A549 treated with Hydrocortisone at 1 μM for 4 hours (cell line): ENCODE data around the gene RNF168. TPM values are rescaled to one million over a fixed set of nuclear protein-coding genes. Genes with fewer than 3 reads are reported as not detected.

Source experiments
- total RNA-seq: library from RNA; stranded (reverse); fragments of 200-300 nt; extraction: Qiagen RNA extraction; gene quantifications from 5 replicates; pipeline ENCODE4 v1.2.3, GENCODE V29; 2022

RNF168 gene, protein sequence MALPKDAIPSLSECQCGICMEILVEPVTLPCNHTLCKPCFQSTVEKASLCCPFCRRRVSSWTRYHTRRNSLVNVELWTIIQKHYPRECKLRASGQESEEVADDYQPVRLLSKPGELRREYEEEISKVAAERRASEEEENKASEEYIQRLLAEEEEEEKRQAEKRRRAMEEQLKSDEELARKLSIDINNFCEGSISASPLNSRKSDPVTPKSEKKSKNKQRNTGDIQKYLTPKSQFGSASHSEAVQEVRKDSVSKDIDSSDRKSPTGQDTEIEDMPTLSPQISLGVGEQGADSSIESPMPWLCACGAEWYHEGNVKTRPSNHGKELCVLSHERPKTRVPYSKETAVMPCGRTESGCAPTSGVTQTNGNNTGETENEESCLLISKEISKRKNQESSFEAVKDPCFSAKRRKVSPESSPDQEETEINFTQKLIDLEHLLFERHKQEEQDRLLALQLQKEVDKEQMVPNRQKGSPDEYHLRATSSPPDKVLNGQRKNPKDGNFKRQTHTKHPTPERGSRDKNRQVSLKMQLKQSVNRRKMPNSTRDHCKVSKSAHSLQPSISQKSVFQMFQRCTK
- 3.3 to 4.9 TPM (median 3.5 TPM) in 5 replicates for total RNA-seq

DNA sequence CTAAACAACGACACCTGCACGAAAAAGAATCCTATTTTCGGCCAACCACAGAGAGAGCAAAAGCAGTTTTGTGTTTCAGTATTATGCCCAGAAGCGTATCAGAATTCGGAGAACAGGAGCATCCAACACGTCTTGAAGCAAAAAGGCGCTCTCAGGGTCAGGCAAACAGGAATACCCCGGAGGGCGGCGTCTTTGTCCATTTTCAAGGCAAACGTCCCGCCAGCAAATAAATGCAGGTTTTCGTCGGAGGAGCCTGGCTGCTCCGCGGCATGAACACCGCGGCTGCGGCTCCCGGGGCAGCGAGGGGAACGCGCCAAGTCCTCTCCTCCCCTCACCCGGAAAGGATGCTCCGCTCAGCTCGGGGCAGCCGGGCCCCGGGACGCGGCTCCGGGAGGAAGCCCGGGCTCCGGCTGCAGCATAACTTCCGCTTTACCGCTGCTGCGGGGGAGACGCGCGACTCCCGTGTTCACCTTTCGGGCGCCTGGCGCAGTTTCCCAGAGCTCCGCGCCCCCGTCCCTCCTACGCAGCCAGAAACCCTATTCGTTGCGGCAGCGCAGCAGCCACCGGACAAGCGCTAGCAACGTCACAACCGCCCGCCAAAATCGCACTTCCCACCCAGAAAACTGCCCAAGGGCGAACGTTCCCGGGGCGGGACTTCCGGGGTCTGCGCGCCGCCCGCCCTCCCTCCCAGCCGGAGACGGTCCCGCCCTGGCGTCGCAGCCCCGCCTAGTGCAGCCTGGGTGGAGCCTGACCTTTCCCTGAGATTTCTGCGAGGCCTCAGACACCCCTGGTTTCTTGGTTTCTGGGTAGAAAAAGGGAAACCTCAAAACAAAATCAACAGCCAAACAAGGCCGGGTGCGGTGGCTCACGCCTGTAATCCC is at the start of gene RNF168:
RNF168 (minus strand) TSS at position 573 of the 881 bp plus-strand sequence. CDS start 595 bp downstream, outside the sequence.

DNA sequence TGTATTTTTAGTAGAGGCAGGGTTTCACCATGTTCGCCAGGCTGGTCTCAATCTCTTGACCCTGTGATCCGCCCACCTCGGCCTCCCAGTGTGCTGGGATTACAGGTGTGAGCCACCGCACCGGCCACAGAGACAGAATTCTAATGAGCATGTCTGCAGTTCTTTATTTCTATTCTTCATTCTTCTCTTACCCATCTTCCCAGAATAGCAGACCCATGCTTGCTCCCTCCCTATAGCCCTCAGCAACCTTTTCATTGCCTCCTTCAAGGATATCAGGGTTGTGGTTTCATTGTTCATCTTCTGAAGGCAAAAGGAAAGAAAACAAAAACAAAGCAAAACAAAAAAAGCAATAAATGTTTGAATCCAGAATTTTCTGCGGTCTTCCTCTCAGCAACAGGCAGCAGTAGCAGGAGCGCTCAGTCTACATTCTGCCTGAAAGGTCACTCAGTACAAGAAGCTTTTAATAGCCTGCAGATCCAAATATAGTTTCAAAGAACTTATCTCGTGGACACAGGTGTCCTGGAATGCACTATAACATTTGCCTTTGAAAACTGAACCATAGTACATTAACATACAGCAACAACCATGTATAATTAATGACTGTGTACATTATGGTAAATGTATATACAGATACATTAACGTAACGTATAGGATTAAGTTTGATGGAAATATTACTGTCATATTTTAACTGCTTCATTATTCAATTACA is 11.5 kb upstream of the RNF168 start, which contains the start of gene SMCO1:
SMCO1 (minus strand) TSS at position 434 of the 709 bp plus-strand sequence; CDS start at position 297, 137 bp downstream.

DNA sequence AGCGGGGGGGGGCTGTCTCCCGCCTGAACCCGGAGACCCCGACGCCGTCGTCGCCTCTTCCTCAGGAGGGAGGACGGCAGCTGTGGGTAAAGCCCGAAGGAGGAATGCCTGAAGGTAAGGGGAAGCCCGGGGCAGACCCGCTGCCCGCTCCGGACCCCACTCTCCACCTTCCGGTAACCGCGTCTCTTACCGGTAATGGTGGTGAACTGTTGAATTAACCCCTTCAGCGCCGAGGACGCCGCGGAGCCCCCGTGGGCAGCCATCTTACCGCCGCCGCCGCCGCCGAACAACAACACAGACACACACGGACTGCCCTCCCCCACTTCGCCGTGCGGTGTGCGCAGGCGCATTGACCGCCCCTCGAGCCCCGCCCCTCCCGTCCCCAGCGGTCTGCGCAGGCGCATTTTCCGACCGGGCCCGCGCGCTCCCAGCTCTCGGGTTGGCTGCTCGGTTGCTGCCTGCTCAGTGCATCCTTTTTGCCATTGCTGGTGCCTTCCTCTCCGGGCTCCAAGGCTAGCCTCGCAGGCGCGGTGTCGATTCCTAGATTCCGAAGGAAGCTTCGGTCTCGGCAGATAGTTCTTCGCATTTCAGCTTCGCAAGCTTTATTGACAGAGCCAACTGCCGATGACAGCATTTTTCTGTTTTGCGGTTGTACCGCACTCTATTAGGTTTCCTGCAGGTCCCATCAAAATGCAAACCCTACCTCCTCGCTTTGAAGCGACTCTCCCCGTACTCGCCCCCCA is 71.3 kb downstream of the RNF168 start, which contains the start of gene UBXN7:
UBXN7 (minus strand) TSS at position 291 of the 743 bp plus-strand sequence; CDS start at position 263, 28 bp downstream.

Other genes with a start within 250 kb of the RNF168 start
- 27.4 to 44.9 TPM (median 33.0 TPM) in 5 replicates for gene PCYT1A, start 216.0 kb downstream of the RNF168 start, total RNA-seq
- 20.7 to 26.7 TPM (median 24.0 TPM) in 5 replicates for gene DYNLT2B, start 185.5 kb downstream of the RNF168 start, total RNA-seq
- gene TM4SF19, start 165.4 kb downstream of the RNF168 start, total RNA-seq, result 6.6 to 9.0 TPM (median 8.7 TPM) in 5 replicates
- 5.5 to 10.6 TPM (median 9.0 TPM) in 5 replicates for gene UBXN7, start 71.3 kb downstream of the RNF168 start, total RNA-seq
- gene SMCO1, start 11.6 kb upstream of the RNF168 start, total RNA-seq, result not detected in 5 replicates
- 8.7 to 10.2 TPM (median 9.6 TPM) in 5 replicates for gene WDR53, start 64.8 kb upstream of the RNF168 start, total RNA-seq
- gene FBXO45, start 64.9 kb upstream of the RNF168 start, total RNA-seq, result 6.0 to 8.0 TPM (median 7.1 TPM) in 5 replicates
- 0.03 TPM in 1 of 5 replicates, not detected in the others for gene NRROS, start 135.9 kb upstream of the RNF168 start, total RNA-seq
- gene CEP19, start 208.5 kb upstream of the RNF168 start, total RNA-seq, result 2.5 to 3.4 TPM (median 2.7 TPM) in 5 replicates
- 27.5 to 32.9 TPM (median 31.7 TPM) in 5 replicates for gene PIGX, start 208.6 kb upstream of the RNF168 start, total RNA-seq
- 34.2 to 58.9 TPM (median 41.2 TPM) in 5 replicates for gene PAK2, start 236.1 kb upstream of the RNF168 start, total RNA-seq